H1 (cell line): Measurements from ENCODE around the gene RUVBL2. TPM values are rescaled to one million over a fixed set of nuclear protein-coding genes. Genes with fewer than 3 reads are reported as not detected.

Experiments used
- microRNA-seq, 2 experiments: library from miRNA; unstranded; fragments of <30 nt; microRNA quantifications; one replicate each; pipeline versions ENCODE4 to v1.2.0, GENCODE V29; 2016 to 2020; ENCODE audit warnings: borderline microRNAs expressed in 2 of 2, borderline number of aligned reads in 2 of 2, borderline replicate concordance in 1 of 2
- polyA plus RNA-seq, 7 experiments: library from polyadenylated mRNA; depleted of rRNA in 3 of 7; stranded (reverse) in 5 of 7; unstranded in 2 of 7; fragments of >200 nt in 5 of 7; fragments of 200-250 nt in 2 of 7; gene quantifications; 1 replicate in 5 of 7; 2 replicates in 1 of 7; 4 replicates in 1 of 7; pipeline versions ENCODE4 v1.2.1 to v1.2.3, GENCODE V29; 2011 to 2013; ENCODE audit warnings: missing spikeins in 2 of 7, mixed read lengths in 2 of 7
- small RNA-seq: library from polyadenylated mRNA; stranded (forward); fragments of <200 nt; extraction: miRNeasy Mini kit (QIAGEN cat#:217004); gene quantifications from one replicate; pipeline ENCODE3, GENCODE V24; 2013; ENCODE audit not compliant: insufficient read depth
- total RNA-seq: library from RNA; stranded (reverse); fragmentation: NEBNext Ultra II Directional; extraction: Animal tissue kit (Norgen Biotek cat#: 25700); gene quantifications from 2 replicates; pipeline ENCODE4 v1.2.1, GENCODE V29; 2021

The RUVBL2 gene
- total and polyA plus RNA-seq, 2 of the 8 experiments (the other 6 are each of a cell fraction or from before 2014, with no cell fraction given) = 152 to 247 TPM

Small RNA genes lying within 50 kb of the gene (microRNA-seq; reads per million reads assigned to microRNA genes)
- gene MIR6798 = 0 to 0.41 reads per million in 2 experiments

Small RNA genes lying within 50 kb of the gene (small RNA-seq; reads per million reads assigned to genes)
- 2.2 reads per million, percentile 22 among the genes with 10 or more reads in this experiment for gene MIR6798

Other genes starting within 250 kb of the RUVBL2 start
- 1.7 and 1.8 TPM in 2 replicates for gene IZUMO1, start 247.0 kb upstream of the RUVBL2 start, total RNA-seq
- gene IZUMO1, start 247.0 kb upstream of the RUVBL2 start, polyA plus RNA-seq (2011; rRNA removed) = 0.33 and 0.46 TPM in 2 replicates
- 12.2 and 12.9 TPM in 2 replicates for gene FUT1, start 241.2 kb upstream of the RUVBL2 start, total RNA-seq
- 7.4 and 12.4 TPM in 2 replicates for gene FUT1, start 241.2 kb upstream of the RUVBL2 start, polyA plus RNA-seq (2011; rRNA removed)
- 0.48 TPM in 1 of 2 replicates, not detected in the other for gene FGF21, start 238.4 kb upstream of the RUVBL2 start, total RNA-seq
- 0.80 and 2.2 TPM in 2 replicates for gene FGF21, start 238.4 kb upstream of the RUVBL2 start, polyA plus RNA-seq (2011; rRNA removed)
- 42.5 and 44.5 TPM in 2 replicates for gene BCAT2, start 182.9 kb upstream of the RUVBL2 start, total RNA-seq
- 48.7 and 77.3 TPM in 2 replicates for gene BCAT2, start 182.9 kb upstream of the RUVBL2 start, polyA plus RNA-seq (2011; rRNA removed)
- 8.4 and 9.7 TPM in 2 replicates for gene HSD17B14, start 157.4 kb upstream of the RUVBL2 start, total RNA-seq
- gene HSD17B14, start 157.4 kb upstream of the RUVBL2 start, polyA plus RNA-seq (2011; rRNA removed) = 25.5 and 32.7 TPM in 2 replicates
- 16.8 and 18.0 TPM in 2 replicates for gene PLEKHA4, start 125.3 kb upstream of the RUVBL2 start, total RNA-seq
- gene PLEKHA4, start 125.3 kb upstream of the RUVBL2 start, polyA plus RNA-seq (2011; rRNA removed) = 8.2 and 14.1 TPM in 2 replicates
- gene PPP1R15A, start 121.5 kb upstream of the RUVBL2 start, total RNA-seq = 12.8 and 14.0 TPM in 2 replicates
- 4.1 and 8.6 TPM in 2 replicates for gene PPP1R15A, start 121.5 kb upstream of the RUVBL2 start, polyA plus RNA-seq (2011; rRNA removed)
- gene TULP2, start 95.1 kb upstream of the RUVBL2 start, total RNA-seq = 1.0 and 1.1 TPM in 2 replicates
- gene TULP2, start 95.1 kb upstream of the RUVBL2 start, polyA plus RNA-seq (2011; rRNA removed) = 0.95 and 1.8 TPM in 2 replicates
- gene NUCB1, start 93.6 kb upstream of the RUVBL2 start, total RNA-seq = 106 and 111 TPM in 2 replicates
- gene NUCB1, start 93.6 kb upstream of the RUVBL2 start, polyA plus RNA-seq (2011; rRNA removed) = 121 and 178 TPM in 2 replicates
- gene DHDH, start 60.2 kb upstream of the RUVBL2 start, total RNA-seq = 2.2 and 2.7 TPM in 2 replicates
- gene DHDH, start 60.2 kb upstream of the RUVBL2 start, polyA plus RNA-seq (2011; rRNA removed) = 2.8 and 2.9 TPM in 2 replicates
- gene BAX, start 39.0 kb upstream of the RUVBL2 start, total RNA-seq = 257 and 295 TPM in 2 replicates
- gene BAX, start 39.0 kb upstream of the RUVBL2 start, polyA plus RNA-seq (2011; rRNA removed) = 346 and 750 TPM in 2 replicates
- 1,751 and 1,764 TPM in 2 replicates for gene FTL, start 28.6 kb upstream of the RUVBL2 start, total RNA-seq
- gene FTL, start 28.6 kb upstream of the RUVBL2 start, polyA plus RNA-seq (2011; rRNA removed) = 2,427 and 3,043 TPM in 2 replicates
- gene GYS1, start 578 bp upstream of the RUVBL2 start, total RNA-seq = 37.8 and 38.7 TPM in 2 replicates
- gene GYS1, start 578 bp upstream of the RUVBL2 start, polyA plus RNA-seq (2011; rRNA removed) = 30.0 and 41.9 TPM in 2 replicates
- gene LHB, start 23.2 kb downstream of the RUVBL2 start, total RNA-seq = not detected in 2 replicates
- 0.53 and 1.2 TPM in 2 replicates for gene LHB, start 23.2 kb downstream of the RUVBL2 start, polyA plus RNA-seq (2011; rRNA removed)
- not detected in 2 replicates for gene CGB3, start 30.4 kb downstream of the RUVBL2 start, total RNA-seq
- 0.09 TPM in 1 of 2 replicates, not detected in the other for gene CGB3, start 30.4 kb downstream of the RUVBL2 start, polyA plus RNA-seq (2011; rRNA removed)
- 0.71 TPM in 1 of 2 replicates, not detected in the other for gene CGB2, start 38.0 kb downstream of the RUVBL2 start, total RNA-seq
- gene CGB2, start 38.0 kb downstream of the RUVBL2 start, polyA plus RNA-seq (2011; rRNA removed) = 3.2 and 3.9 TPM in 2 replicates
- not detected in 2 replicates for gene CGB1, start 43.0 kb downstream of the RUVBL2 start, total RNA-seq
- 0.83 TPM in 1 of 2 replicates, not detected in the other for gene CGB1, start 43.0 kb downstream of the RUVBL2 start, polyA plus RNA-seq (2011; rRNA removed)
- 0.63 TPM in 1 of 2 replicates, not detected in the other for gene CGB5, start 50.0 kb downstream of the RUVBL2 start, total RNA-seq
- gene CGB5, start 50.0 kb downstream of the RUVBL2 start, polyA plus RNA-seq (2011; rRNA removed) = 0.68 and 0.83 TPM in 2 replicates
- 0.46 TPM in 1 of 2 replicates, not detected in the other for gene CGB8, start 55.2 kb downstream of the RUVBL2 start, total RNA-seq
- 0.09 and 0.22 TPM in 2 replicates for gene CGB8, start 55.2 kb downstream of the RUVBL2 start, polyA plus RNA-seq (2011; rRNA removed)
- 0.52 and 1.2 TPM in 2 replicates for gene CGB7, start 63.9 kb downstream of the RUVBL2 start, total RNA-seq
- gene CGB7, start 63.9 kb downstream of the RUVBL2 start, polyA plus RNA-seq (2011; rRNA removed) = 2.2 and 3.8 TPM in 2 replicates
- 2.8 and 3.1 TPM in 2 replicates for gene NTF4, start 70.9 kb downstream of the RUVBL2 start, total RNA-seq
- gene NTF4, start 70.9 kb downstream of the RUVBL2 start, polyA plus RNA-seq (2011; rRNA removed) = 5.3 and 6.5 TPM in 2 replicates
- 0.10 and 0.17 TPM in 2 replicates for gene KCNA7, start 78.8 kb downstream of the RUVBL2 start, total RNA-seq
- gene KCNA7, start 78.8 kb downstream of the RUVBL2 start, polyA plus RNA-seq (2011; rRNA removed) = 0.06 and 0.09 TPM in 2 replicates
- 231 and 244 TPM in 2 replicates for gene SNRNP70, start 91.6 kb downstream of the RUVBL2 start, total RNA-seq
- gene SNRNP70, start 91.6 kb downstream of the RUVBL2 start, polyA plus RNA-seq (2011; rRNA removed) = 235 and 515 TPM in 2 replicates
- gene LIN7B, start 120.5 kb downstream of the RUVBL2 start, total RNA-seq = 4.1 and 4.2 TPM in 2 replicates
- 4.1 and 6.0 TPM in 2 replicates for gene LIN7B, start 120.5 kb downstream of the RUVBL2 start, polyA plus RNA-seq (2011; rRNA removed)
- gene C19orf73, start 125.3 kb downstream of the RUVBL2 start, total RNA-seq = 1.2 and 2.5 TPM in 2 replicates
- 4.6 and 10.0 TPM in 2 replicates for gene C19orf73, start 125.3 kb downstream of the RUVBL2 start, polyA plus RNA-seq (2011; rRNA removed)
- 25.3 and 28.0 TPM in 2 replicates for gene PPFIA3, start 125.7 kb downstream of the RUVBL2 start, total RNA-seq
- 15.9 and 28.8 TPM in 2 replicates for gene PPFIA3, start 125.7 kb downstream of the RUVBL2 start, polyA plus RNA-seq (2011; rRNA removed)
- 1.8 and 2.3 TPM in 2 replicates for gene HRC, start 161.5 kb downstream of the RUVBL2 start, total RNA-seq
- gene HRC, start 161.5 kb downstream of the RUVBL2 start, polyA plus RNA-seq (2011; rRNA removed) = 2.6 and 6.8 TPM in 2 replicates
- 11.3 and 12.6 TPM in 2 replicates for gene TRPM4, start 163.9 kb downstream of the RUVBL2 start, total RNA-seq
- 13.3 and 21.5 TPM in 2 replicates for gene TRPM4, start 163.9 kb downstream of the RUVBL2 start, polyA plus RNA-seq (2011; rRNA removed)